IPS DF 4.7 (cell line): ENCODE data around the gene SLC25A21.

Experiments
- DNase-seq: peaks from one replicate; pipeline ENCODE4 v3.0.0-alpha.2; 2013; ENCODE audit warnings: low spot score; ENCODE audit errors: extremely low read depth

Gene SLC25A21

DNA sequence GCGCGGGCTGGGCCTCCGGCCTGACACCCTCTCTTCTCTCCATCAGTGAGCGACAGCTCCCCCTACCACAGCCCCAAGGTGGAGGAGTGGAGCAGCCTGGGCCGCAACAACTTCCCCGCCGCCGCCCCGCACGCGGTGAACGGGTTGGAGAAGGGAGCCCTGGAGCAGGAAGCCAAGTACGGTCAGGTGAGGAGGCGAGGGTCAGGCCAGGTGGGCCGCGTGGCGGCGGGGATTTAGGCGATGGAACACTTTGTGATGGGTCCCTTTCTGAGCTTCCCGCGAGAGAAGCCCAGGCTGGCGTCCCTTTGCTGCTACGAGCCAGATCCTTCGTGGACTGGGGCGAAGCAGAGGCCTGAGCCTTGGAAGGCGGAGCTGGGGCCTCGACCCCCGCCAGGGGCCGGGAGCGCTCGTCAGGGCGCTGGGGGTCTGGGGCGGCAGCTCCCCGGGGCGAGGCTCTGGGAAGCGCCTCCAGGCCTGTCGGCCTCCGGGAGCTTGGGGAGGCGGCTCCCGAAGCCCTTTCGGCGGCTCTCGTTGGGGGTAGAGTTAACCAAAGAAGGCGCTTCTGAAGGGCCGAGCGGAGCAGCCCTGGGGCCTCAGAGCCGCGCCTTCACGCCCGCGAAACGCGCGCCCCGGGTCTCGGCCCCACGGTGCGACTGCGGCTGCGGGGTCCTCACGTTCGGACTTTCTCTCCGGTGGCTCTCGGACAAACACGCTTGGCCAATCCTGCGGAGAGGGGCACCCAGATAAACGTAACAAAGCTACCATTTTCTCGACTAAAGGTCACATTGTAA, 505.8 kb downstream of the SLC25A21 start:
- DNase-seq: no peak

DNA sequence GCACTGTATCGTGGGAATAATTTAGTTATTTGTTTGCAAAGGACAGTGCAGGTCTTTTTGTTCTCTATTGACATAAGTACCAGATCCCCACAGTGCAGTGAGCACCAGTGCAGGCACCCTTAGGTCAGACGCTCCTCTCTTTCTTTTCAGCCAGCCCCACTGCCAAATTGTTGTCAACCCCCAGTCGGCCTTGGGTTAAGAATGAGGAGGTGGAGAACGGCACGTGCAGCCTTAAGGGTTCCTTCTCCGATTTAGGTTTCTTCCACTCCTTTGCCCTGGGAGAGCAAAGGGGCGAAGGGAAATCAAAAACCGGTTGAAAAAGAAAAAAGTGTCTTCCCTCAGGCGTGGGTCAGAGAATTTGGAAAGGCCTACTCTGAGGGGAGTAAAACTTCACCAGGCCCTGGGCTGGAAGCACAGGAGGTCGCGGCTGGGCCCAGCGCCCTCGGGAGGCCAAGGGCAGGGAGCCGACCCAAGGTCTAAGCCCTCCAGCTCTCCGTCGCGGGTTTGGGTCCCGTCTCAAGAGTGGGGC, 506.5 kb downstream of the SLC25A21 start:
- no peak for DNase-seq

DNA sequence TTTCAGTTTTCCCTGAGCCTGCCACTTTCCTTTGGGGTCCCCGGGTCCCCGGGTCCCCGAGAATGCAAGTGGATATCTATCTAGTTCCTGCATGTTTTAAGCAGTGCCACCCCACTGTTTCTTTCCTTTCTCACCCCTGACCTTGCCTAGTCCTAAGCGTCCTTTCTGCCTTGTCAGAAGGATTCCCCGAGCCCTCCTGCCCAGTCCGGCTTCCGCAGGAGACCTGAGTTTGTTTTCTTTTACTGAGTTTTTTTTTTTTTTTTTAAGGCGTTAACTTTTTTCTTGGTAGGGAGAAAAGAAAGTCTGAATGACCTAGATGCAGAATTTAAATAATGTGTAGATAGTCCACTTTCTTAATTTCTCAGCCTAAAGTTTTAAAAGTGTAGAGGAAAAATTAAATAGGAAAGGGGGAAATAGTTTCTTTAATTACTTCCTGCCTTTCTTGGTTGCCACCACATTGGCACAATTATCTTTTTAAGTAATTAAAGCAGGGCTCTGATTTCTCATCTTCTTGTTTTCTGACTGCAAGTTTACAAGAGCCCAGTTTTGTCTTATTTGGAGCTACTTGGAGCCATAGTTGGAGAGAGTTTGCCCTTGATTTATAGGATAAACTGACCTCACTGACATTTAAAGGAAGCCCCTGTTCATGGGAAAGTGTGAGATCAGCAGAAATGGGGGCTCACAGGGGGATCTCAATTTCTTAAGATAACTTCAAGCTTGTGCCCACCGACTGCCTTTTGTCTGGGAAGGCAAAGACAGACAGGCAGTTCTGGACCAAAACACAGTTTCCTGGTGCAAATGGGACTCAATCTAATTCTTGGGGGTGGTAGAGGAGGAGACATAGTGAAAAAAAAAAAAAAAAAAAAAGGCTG, 507.8 kb downstream of the SLC25A21 start:
- DNase-seq: no peak

DNA sequence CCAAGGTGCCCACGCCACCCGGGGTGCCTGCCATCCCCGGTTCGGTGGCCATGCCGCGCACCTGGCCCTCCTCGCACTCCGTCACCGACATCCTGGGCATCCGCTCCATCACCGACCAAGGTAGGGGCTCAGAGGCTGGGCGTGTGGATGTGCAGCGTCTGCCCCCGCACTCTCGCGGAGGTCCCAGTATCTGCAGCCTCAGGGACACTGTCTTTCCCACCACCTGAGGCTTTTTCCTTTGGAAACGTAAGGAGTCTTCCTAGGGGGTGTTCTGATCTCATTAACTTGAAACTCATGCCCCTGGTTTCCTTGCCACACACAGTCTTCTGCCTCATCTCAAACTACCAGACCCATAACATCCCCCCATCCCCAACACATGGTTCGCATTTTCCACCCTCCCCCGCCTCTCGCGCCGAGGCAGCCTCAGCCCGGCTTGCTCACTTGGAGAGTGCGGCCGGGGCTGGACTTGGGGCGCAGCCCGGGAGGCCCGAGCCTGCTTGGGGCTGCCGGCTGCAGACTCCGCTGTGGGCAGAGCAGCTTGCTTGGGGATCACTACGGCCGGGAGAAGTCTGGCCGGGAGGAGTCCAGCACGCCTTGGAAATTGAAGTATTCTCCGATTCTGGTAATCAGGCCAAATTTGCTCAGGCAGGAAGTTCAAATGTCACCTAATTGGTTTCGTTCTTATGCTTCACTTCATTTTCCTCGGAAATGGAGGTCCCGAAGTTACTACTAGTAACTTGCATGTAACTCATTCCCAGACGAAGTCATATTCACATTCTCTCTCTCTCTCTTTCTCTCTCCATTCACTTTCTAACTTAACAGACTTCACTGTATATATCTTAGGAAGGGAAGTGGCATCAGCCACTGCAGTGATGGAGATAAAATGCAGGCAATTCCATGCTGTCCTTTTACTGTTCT, 508.7 kb downstream of the SLC25A21 start:
- DNase-seq: no peak

DNA sequence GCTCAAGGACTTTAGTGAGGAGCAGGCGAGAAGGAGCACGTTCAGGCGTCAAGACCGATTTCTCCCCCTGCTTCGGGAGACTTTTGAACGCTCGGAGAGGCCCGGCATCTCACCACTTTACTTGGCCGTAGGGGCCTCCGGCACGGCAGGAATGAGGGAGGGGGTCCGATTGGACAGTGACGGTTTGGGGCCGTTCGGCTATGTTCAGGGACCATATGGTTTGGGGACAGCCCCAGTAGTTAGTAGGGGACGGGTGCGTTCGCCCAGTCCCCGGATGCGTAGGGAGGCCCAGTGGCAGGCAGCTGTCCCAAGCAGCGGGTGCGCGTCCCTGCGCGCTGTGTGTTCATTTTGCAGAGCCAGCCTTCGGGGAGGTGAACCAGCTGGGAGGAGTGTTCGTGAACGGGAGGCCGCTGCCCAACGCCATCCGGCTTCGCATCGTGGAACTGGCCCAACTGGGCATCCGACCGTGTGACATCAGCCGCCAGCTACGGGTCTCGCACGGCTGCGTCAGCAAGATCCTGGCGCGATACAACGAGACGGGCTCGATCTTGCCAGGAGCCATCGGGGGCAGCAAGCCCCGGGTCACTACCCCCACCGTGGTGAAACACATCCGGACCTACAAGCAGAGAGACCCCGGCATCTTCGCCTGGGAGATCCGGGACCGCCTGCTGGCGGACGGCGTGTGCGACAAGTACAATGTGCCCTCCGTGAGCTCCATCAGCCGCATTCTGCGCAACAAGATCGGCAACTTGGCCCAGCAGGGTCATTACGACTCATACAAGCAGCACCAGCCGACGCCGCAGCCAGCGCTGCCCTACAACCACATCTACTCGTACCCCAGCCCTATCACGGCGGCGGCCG, 509.6 kb downstream of the SLC25A21 start:
- no peak for DNase-seq

DNA sequence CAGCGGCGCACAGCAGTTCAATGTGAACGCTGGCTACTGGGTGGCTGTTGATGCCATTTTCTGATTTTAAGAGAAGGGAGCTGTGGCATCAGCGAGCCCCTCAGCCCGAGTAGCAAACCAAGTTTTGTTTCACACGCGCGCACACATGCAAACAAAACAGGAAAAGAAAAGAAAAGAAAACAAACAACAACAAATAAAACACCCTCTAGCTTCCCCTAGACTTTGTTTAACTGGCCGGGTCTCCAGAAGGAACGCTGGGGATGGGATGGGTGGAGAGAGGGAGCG, 510.2 kb downstream of the SLC25A21 start:
- DNase-seq: no peak

DNA sequence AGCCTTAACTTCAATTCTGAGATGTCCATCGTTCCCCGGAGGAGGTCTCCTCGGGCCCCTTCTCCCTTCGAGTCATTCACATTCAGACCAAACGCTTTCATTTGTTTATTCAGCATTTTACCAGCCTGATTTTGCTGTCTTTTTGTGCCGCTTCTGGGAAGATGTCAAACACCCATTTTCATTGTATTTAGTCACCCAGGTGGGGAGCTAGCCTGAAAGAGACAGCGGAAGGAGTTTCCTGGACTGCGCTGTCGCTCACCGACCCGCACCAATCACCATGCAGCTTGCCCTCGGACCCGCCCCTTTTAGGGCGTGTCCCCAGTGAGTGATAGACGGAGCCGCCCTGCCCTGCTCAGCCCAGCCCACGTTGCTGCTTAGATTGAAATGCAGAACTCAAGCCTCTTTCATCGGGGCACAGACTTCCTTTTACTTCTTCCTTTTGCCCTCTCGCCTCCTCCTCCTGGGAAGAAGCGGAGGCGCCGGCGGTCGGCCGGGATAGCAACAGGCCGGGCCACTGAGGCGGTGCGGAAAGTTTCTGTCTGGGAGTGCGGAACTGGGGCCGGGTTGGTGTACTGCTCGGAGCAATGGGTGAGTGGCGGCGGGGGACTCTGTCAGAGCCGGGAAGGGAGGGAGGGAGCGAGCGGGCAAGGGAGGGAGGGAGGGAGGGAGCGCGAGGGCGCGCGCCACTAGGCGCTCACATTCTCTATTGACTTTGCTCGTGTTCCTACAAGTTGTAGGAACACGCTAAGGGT, 510.7 kb downstream of the SLC25A21 start, which contains the start of gene PAX9:
PAX9 (plus strand) TSS at position 355 of the 752 bp plus-strand sequence; CDS start at position 585, 230 bp downstream.
- DNase-seq: no peak

DNA sequence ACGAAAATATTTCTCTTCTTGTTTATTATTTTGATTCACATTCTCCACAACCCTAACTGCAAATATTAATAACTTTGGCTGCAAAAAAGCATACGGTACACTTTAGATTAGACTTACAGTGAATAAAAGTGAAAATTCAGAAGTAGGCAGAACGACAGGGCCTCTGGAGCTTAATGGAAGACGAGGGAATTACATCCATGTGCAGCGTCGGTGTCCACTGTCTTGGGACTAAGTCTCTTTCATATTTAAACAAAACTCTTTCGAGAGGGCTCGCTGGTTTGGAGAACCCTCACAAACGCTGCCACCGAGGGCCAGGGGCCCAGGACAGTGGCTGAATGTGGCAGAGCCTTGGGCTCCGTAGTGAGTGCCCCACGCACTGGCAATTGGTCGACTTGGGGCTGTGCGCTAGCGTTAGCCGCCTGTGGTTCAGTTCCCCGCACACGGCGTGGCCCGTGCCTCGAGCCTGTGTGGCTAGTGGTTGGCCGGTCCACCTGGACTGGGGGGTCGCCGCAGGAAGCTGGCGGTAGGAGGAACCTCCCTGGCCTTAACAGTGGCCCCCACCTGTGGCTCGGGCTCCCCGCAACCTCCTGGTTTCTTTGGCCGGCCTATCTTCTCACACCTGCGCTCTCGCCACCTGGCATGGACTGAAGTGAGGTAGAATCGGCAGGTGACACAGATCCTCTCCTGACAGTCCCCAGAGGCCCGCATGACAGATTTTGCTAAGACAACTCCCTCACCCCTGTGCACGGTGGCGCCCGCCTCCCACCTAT, 511.5 kb downstream of the SLC25A21 start:
- no peak for DNase-seq

DNA sequence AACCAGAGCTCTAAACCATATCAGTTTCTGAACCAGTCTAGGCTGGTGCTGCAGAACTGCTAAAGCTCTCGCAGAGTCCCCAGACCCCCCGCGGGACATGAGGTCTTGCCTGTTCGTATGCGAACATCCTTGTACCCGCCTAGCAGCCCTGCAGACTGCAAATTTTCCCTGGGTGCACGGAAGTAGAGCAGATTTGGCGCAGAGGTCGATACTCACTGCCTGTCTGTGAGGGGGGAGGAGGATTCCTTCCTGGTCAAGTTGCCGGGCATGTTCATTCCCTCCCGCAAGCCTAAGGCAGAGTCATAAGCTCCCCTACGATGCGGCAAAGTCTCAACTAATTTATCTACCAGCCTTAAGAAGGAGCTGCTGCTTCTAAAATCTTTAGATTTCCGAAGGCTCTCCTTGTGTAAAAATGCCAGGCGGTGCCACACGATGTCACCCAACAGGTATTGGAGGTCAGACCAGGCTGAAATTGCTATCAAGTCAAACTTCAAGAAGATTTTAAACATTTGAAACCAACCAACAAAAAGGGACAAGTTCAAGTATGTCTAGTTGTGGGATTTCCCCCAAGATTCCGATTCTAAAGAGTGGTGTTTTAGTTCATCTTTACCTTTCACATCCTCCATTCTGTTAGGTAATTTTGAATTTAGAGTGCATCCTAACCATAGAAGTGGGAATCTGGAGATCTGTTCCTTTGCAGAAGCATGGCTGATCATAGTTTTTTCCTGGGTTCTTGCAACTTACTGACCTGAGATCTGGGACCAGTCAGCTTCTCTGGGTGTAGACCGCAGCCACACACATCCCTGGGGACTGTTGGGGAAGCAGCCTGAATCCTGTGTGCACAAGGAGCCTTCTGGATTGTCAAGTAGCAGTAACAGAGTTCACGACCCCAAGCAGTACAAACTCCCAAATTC, 512.3 kb downstream of the SLC25A21 start:
- no peak for DNase-seq

DNA sequence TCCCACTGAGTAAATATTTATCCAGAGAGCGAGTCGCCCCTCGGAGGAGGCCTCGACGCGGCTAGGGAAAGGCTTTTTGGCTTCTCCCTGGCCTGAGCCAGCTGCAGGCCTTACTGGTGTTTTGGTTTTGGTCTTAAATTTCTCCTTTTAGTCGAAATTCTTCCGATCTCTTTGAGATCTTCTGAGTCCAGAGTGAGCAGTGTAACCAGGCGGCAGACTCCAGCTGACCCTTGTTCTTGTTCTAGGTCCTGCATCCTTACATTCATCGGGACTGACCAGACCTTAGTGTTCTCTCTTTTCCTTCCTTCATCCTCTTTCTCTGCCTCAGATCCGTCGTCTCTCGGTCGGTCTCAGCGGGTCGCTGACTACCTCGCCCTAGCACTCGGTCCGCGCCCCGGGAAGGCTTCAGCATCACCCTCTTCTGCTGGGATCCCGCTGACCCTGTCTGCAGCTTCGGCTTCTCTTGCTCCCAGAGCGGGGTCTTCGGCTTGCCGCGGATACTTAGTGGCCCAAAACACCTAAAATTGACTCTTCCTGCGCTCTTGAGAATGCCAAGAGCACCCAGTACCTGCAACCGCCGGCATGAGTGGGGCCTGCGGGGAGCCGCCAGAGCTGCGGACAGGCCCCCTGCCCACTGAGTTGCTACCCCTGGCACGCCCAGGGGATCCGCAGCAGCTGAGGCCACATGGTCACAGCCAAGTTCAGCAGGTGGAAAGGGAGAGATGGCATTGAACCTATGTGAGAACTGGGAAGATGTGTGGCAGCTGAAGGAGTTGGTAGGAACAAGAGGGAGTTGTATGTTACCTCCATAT, 513.2 kb downstream of the SLC25A21 start:
- no peak for DNase-seq

DNA sequence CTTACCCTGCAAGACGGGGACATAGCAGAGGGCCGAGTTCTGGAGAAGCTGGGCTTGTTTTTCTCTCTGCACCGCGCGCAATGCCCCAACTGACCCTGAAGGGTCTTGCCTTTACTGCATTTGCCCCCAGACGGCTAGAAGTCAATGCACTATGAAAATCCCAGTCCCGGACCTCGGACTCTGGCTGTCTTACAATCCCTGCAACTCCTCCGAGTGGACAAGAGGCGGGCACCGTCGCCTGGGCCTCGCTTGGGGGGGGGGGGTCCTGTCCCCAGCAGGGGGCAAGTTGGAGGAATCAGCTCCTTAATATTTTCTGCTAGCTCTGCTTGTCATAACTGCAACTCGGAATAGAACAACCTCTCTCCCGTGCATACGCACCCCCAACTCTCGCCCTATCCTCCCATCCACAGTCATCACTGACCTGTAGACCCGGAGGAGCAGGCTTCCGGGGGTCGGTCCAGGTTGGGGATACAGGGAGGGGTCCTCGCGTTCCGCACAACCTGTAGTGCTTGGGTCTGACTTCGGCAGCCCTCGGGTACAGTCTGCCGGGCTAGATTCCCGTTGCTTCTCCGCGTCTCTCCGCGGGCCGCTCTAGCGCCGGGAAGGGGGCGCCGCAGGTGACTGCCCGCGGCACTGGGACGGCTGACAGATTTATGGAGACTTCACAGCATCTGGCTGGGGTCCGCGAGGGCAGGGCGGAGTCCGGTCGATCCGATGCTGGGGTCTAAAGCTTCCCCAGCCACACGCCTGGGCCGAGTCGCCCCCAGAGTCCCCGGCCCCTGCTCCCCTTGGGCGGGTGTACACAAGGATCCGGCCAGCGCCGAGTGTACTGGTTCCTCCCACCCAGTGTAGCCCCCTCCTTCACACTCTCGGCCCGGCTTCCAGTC, 514.0 kb downstream of the SLC25A21 start:
- DNase-seq: no peak

DNA sequence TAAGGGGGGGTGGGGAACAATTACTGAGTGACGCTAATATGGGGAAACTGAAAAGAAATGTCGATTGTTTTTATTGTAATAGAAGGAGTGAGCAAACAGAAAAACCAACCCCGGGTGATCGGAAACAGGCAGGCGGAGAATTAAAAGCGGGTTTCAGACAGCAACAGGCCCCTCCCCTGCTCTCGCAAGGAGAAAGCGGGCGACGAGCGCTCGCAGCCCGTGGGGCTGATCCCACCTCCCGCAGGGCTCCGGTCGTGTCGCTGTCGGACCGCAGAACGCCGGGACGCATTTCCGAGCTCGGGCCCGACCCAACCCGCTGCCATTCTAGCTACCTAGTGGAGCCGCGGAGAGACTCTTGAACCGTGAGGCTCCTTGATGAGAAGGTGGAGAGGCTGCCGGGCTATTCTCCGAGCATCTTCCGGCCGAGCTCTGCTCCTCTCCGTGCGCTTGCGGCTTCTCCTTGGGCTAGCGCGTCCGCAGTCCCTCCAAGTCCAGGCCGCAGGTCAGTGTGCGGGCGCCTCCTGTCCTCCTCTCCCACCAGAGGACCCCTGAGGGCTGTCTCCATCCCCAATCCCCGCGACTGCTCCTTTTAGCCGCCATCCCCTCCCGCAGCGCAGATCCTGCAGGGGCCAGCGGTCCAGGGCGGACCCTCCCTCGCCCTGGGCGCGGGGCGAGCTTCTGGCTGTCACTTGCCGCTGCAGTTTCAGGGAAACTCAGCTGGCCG, 514.8 kb downstream of the SLC25A21 start:
- DNase-seq: no peak

DNA sequence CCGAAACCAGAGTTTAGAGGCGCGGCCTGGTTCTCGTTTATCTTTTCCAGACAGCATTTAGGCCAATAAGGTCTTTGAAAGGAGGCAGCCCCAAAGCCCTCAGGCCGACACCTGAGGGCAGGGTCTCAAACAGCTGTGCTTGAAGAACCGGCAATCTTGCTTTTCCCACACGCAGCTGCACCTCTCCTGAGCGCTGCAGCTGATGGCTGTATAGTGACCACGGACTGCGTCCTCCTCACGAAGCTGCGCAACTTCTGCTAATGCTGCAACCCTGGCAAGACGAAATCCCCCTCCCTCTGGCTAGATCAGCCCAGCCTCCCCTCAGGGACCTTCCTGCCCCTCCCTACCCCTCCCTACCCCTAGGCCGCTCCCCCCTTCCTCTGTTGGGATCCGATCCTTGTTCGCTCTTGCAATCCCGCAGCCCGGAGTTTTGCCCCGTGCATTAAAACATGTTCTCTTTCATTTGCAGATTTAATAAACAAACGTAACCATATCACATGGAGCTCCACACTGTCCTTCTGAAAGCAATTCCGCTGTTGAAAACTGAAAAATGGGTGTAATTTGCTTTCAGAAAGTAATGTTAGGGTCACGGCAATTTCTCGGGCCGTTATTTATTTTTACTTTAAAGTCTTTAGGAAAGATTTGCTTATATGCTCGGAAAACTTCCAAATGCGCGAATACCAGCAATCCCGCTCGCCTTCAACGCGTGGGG, 515.6 kb downstream of the SLC25A21 start:
- no peak for DNase-seq

DNA sequence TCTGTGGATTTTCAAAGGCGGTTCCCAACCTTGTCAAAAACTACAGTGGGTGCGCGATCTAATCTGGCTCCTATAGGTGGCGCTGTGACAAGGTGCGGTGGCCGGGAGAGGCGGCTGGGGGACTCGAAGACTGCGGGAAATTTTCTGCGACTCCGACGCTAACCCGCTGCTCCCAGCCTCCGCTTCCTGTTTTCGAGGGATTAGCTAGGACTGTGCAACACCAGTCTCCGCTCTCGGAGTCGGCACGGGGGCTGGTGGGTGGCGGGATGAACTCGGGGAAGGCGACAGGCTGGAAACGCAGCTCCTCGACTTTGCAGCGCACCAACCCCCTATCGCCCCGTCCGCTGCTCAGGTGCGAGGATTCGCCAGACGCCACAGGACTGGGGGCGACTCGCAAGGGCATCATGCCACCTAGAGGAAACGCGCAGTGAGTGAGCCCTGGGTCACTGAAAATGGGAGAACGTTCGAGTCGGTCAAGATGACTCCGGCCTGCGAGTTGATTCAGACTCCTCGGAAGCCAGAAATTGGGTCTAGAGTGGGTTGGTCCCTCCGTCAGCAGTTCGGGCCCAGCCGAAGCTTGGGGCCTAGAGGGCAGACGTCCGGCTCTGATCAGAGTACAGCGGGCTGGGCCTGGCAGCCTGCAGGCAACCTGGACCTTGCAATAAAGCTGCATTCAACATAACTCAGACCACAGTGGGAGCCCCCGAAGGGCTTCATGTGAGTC, 516.3 kb downstream of the SLC25A21 start:
- DNase-seq: no peak
